GM12872 (cell line): ENCODE results near the gene ANXA2R.

Experiments
- CTCF ChIP-seq: IDR thresholded peaks from 3 replicates; pipeline ENCODE4 v1.5.1; 2011; ENCODE audit warnings: low read depth, mild to moderate bottlenecking, low read length, moderate library complexity; ENCODE audit not compliant: insufficient read depth

ANXA2R gene

GRCh38 chr5:43008363-43009153, 31.6 kb downstream of the ANXA2R start:
- TF ChIP-seq CTCF = peak; percentile 32; the same call in 1 of the 3 replicates

GRCh38 chr5:43007911-43008362, 32.2 kb downstream of the ANXA2R start:
- no peak for TF ChIP-seq CTCF

- TF ChIP-seq CTCF = 0 out of 3 replicates have a peak, but pooled peaks have one; percentile 17
These were observed 32.7 kb downstream of the ANXA2R start for GRCh38 chr5:43007246-43007910.

DNA sequence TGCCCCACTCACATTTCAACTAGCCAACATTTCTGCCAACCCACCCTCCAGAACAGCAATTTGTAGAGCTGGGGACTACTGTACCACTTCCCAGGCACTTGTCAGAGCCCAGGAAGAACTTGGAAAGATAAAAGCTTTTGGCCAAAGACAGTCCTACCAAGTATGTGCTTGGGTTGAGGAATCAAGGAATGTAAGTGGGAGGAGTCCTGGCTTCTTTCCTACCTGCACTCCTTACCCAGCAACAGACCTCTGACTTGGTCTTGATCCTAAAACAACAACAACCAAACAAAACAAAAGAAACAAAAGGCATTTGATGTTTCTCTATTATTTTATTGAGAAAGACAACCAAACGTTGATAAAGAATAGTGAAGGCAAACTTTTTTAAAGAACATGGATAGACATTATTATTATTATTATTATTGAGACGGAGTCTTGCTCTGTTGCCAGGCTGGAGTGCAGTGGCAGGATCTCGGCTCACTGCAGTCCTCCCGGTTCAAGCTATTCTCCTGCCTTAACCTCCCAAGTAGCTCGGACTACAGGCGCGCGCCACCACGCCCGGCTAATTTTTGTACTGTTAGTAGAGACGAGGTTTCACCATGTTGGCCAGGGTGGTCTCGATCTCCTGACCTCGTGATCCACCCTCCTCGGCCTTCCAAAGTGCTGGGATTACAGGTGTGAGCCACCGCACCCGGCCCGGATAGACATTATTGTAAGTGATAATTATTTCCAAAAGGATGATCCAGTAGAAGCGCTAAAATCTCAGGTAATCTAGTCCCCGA, 33.5 kb downstream of the ANXA2R start:
- TF ChIP-seq CTCF = no peak

DNA sequence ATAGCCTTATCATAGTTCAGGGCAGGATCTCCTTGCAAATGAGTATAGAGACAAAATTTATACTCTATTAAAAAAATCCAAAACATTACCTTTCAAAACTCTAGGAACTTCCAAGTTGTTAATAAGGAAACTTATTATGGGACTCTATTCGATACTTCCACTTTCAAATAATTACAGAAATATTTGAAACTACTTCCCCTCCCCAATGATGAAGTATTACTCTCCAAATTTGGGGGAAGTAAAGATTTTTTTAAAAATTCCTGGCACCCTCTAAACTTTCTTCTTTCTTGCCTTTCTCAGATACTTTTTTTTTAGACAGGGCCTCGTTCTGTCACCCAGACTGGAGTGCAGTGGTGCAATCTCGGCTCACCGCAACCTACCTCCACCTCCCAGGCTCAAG, 35.1 kb downstream of the ANXA2R start:
- no peak for TF ChIP-seq CTCF

DNA sequence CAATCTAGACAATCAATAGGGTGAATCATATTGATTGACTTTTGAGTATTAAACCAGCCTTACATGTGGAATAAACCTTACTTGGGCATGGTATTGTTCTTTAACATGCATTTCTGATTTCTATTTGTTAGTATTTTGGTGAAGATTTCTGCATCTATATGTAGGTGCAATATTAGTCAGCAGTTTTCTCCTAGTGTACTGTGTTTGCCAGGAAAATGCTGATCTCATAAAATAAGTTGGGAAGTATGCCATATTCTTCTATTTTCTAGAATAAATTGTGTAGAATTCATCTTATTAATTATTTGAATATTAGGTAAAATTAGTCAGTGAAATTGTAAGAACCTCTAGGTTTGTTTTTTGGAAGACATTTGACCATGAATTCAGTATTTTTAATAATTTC, 38.4 kb downstream of the ANXA2R start:
- no peak for TF ChIP-seq CTCF

- no peak for TF ChIP-seq CTCF
These were observed 39.2 kb downstream of the ANXA2R start for GRCh38 chr5:43000914-43001313.
